NCI-H226 (cell line): ENCODE data around the gene CPED1.
"Not testable (repeated sequence)": the region's sequence is repeated elsewhere in the genome, so short reads cannot be mapped to it uniquely, and the experiment has no call there.

ENCODE experiments used
- DNase-seq: peaks from one replicate; pipeline ENCODE4 v3.0.0-alpha.2; 2015

The CPED1 gene

GRCh38 chr7:121297843-121298242, 309.3 kb downstream of the CPED1 start:
- no peak for DNase-seq

GRCh38 chr7:121298831-121299239, 310.3 kb downstream of the CPED1 start:
- DNase-seq, result peak; percentile 33

GRCh38 chr7:121300685-121301420, 312.3 kb downstream of the CPED1 start:
- DNase-seq, result no peak

- DNase-seq, result no peak
Measured at GRCh38 chr7:121301446-121302213, 313.1 kb downstream of the CPED1 start.

- DNase-seq, result no peak
Measured at GRCh38 chr7:121302214-121302745, 313.8 kb downstream of the CPED1 start.

GRCh38 chr7:121303422-121304101, 315.1 kb downstream of the CPED1 start:
- no peak for DNase-seq

- DNase-seq, result no peak
Measured at GRCh38 chr7:121304102-121304658, 315.7 kb downstream of the CPED1 start.

- DNase-seq, result no peak
Measured at GRCh38 chr7:121305109-121305508, 316.6 kb downstream of the CPED1 start.

GRCh38 chr7:121306565-121306964, 318.1 kb downstream of the CPED1 start:
- no peak for DNase-seq

GRCh38 chr7:121307021-121307574, 318.6 kb downstream of the CPED1 start:
- DNase-seq, result no peak

- no peak for DNase-seq
Measured at GRCh38 chr7:121313220-121313792, 324.8 kb downstream of the CPED1 start.

- DNase-seq, result no peak
Measured at GRCh38 chr7:121313793-121314676, 325.5 kb downstream of the CPED1 start.

GRCh38 chr7:121315170-121315569, 326.7 kb downstream of the CPED1 start:
- not testable (repeated sequence) for DNase-seq

GRCh38 chr7:121322460-121322859, 333.9 kb downstream of the CPED1 start:
- DNase-seq, result no peak

GRCh38 chr7:121323515-121324302, 335.2 kb downstream of the CPED1 start:
- no peak for DNase-seq

- DNase-seq, result no peak
Measured at GRCh38 chr7:121327671-121328070, 339.2 kb downstream of the CPED1 start.

GRCh38 chr7:121328508-121329190, 340.1 kb downstream of the CPED1 start, which contains the start of gene WNT16:
Gene WNT16 (plus strand): TSS chr7:121329000. CDS start chr7:121329293, 293 bp downstream.
- no peak for DNase-seq

GRCh38 chr7:121329191-121330052, 340.9 kb downstream of the CPED1 start:
- no peak for DNase-seq
